ENCODE data around the gene PDE8A.
A peak's percentile ranks its signal among the peaks of the same experiment; 100 is the strongest.

The PDE8A gene

GRCh38 chr15:85041230-85041629 is 59.6 kb downstream of the PDE8A start:
- DNase-seq: no peak

DNA sequence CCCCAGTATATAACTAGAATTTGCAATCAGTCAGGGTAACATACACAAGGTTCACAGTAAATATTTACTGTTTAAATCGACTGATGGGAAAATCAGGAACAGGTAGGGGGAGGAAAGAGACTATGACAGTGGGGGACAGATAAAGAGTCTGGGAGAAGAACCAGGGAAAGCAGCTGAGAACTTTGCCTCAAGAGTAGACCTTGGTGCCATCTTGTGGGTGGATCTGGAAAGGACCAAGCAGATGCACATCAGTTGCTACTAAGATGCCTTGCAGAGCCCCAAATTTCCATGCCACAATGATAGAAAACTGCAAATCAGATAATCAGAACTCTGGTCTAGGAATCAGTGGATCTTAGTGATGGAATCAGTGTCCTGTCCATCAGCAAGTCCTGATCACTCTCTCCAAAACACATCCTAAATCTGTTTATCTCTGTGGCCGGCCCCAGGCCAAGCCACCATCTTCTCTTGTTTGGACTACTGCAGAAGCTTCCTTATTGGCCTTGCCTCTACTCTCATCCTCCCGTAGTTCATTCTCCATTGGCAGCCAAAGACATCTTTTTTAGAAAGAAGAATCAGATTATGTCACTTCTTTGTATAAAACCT is 62.7 kb downstream of the PDE8A start:
- DNase-seq: peak; percentile 12

- DNase-seq: no peak
Measured at GRCh38 chr15:85044894-85045293, 63.2 kb downstream of the PDE8A start.

DNA sequence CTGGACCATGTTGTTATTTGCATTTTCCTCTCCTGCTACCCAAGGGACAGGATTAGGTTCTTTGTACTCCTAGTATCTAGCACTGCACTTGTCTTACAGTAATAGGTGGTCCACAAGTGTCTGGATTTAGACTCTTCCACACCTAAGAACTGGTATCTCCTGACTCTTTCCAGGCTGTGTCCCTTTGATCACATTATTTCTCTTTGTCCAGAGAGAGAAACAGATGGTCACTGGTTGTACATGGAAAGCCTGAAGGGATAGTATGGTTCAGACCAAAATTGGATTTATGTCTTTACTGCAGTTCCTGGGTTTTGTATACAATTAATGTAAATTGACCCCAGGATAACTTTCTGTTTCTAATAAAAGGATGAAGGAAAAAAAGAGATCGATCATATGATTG is 64.0 kb downstream of the PDE8A start:
- DNase-seq: no peak

DNA sequence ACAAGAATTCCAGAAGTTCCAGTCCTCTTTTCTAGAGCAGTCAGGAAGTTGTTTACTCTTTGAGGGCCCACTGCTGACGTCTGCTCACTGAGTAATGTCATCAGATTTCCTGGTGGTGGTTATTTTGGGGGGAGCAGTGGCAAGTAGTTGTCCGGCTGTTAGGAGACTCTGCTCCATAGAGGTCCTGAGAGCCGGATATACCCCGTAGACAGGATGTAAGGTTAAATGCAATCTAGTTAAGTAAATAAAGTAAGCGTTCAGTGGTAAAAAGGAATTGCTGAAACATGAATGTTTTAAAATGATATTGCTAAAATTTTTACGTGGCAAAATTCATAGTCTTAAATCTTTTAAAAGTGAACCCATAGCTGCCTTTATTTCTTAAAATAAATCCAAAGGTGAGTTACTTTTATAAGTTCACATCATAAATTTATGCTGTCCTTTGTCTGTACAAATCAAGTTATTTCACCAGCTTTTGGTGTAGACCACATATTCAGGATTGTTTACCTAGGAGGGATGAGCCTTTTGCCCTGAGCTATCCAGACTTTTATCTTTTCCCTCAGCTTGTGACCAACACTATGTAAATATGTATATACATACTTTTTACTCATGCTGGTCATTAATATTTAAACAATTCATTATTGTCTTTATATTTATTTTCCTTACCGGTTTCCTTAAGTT is 65.8 kb downstream of the PDE8A start:
- DNase-seq: no peak

- DNase-seq: no peak
Measured at GRCh38 chr15:85048430-85048829, 66.8 kb downstream of the PDE8A start.

- DNase-seq: no peak
Measured at GRCh38 chr15:85049805-85050204, 68.1 kb downstream of the PDE8A start.

DNA sequence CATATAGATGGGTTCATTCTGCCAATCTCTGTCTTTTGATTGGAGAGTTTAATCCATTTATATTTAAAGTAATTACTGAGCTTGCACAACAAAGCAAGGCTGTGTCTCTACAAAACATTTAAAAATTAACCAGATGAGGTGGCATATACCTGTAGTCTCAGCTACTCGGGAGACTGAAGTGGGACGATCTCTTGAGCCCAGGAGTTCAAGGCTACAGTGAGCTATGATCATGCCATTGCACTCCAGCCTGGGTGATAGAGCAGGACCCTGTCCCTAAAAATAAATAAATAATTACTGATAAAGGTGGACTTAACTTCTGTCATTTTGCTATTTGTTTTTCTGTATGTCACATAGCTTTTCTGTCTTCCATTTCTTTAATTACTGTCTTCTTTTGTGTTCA is 78.1 kb downstream of the PDE8A start:
- no peak for DNase-seq

GRCh38 chr15:85062560-85062959 is 80.9 kb downstream of the PDE8A start:
- no peak for DNase-seq

DNA sequence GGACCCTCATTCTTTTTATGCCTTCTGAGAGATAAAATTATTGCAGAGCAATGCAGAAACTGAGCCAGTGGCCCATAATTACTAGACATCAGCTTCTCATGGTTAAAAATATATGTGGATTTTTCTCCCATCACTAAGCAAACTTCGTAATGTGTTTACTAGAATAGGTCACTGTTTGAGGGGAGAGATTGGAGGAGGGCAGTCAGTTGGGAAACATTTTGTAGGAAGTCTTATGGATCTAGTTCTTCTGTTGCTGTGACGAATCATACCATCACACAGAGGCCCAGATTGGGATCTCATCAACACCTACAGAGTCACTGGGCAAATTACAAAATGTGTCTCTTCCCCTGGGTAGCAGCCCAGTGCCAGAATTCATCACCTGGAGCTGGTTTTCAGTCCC is 81.4 kb downstream of the PDE8A start:
- no peak for DNase-seq

- no peak for DNase-seq
Measured at GRCh38 chr15:85063522-85064079, 81.9 kb downstream of the PDE8A start.

- DNase-seq: no peak
Measured at GRCh38 chr15:85064710-85065109, 83.1 kb downstream of the PDE8A start.

GRCh38 chr15:85071061-85071460 is 89.4 kb downstream of the PDE8A start:
- no peak for DNase-seq

DNA sequence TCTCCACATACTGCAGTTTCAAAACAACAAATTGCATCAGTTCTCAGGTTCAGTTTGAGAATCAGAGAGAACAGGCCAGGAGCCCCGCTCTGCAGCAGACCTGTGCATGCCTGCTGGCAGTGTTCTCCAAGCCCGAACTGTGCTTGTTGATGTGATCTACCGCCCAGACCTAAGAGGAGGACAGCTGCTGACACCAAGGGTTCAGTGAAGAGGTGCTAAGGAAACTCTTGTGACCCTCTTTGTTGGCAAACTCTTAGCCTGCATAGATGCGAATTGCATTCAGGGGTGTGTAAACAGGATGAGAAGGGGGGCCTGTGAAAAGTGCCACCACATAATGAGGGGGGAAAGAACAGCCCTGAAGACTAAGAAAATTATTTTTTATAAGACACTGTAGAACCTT is 89.8 kb downstream of the PDE8A start:
- no peak for DNase-seq

DNA sequence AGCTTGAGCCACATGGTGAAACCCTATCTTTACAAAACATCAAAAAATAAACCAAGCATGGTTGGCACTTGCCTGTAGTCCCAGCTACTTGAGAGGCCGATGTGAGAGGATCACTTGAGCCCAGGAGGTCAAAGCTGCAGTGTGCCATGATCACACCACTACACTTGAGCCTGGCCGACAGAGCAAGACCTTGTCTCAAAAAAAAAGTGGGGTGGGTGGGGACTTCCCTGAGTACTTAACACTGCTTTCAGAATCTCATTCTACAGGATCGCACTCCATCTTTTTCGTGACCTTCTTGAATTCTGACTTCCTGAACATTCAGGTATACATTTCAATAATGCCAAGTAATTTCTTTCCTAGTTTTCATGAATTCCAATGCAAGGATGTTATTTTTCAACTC is 91.3 kb downstream of the PDE8A start:
- no peak for DNase-seq

DNA sequence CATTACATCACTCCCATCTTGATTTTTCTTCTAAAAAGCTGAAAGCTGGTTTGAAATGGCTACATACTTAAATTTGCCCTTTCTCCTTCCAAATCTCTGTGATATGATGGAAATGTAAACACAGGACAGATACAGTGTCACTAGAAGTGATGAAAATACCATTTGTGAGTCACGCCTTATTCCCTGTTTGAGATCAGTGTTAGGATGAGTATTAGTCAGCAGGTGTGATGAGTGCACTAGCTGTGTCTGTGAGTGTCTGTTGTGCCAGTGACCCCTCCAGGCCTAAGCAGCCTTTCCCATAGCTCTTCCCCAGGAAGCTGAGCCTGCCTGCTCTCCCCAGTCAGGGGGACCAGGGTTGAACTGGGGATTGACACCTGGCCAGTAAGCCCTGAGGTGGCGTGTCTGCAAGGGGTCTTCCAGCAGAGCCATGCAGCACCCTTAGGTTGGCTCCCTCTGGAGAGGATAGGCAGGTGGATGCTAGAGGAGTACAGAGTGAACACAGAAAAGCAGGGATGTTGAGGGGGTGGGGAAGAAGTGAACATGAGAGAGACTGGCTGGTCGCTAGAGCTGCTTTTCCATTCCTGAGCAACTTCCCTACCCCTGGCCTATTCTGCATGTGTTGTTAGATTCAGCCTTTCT is 92.0 kb downstream of the PDE8A start:
- DNase-seq: no peak

GRCh38 chr15:85086855-85087254 is 105.2 kb downstream of the PDE8A start:
- DNase-seq: no peak

DNA sequence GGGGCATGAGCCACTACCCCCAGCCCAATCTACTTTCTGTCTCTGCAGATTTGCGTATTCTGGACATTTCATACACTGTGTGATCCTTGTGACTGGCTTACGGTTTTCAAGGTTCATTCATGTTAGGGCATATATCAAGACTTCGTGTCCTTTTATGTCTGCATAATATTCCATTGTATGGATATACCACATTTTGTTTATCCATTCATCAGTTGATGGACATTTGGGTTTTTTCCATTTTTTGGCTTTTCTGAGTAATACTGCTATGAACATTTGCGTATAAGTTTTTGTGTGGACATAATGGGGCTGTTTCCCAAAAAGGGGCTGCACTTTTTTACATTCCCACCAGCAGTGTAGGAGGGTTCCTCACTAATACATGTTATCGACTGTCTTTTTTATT is 106.6 kb downstream of the PDE8A start:
- no peak for DNase-seq

DNA sequence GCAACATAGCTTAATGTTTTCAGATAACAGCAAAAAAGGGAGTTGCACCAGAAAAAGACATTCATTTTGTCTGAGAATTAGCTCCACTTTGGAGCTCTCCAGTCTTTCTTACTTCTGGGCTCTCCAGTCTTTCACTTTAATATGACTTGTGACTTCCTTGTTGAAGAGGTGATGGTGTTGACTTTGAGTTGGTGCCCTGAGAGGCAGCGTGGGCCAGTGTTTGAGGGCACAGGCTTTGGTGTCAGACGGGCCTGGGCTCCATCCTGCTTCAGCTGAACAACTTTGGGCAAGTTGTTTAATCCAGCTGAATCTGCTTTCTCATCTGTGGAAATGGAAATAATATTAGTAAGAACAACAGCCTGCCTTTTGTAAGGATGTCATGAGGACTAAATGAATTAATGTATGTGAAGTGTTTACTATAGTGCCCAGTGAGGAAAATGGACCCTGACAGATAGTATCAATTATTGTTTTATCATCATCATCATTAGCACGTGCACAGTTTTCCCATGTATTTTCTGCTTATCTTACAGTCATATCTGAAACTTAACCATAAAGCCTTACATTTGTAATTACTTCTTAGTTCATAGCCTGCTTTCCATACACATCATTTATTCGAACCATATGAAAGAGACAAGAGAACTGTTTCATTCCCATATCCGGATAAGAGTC is 108.4 kb downstream of the PDE8A start:
- DNase-seq: no peak

- no peak for DNase-seq
Measured at GRCh38 chr15:85091990-85092389, 110.3 kb downstream of the PDE8A start.

- DNase-seq: no peak
Measured at GRCh38 chr15:85094685-85095084, 113.0 kb downstream of the PDE8A start.

GRCh38 chr15:85095566-85095965 is 113.9 kb downstream of the PDE8A start:
- DNase-seq: no peak

- DNase-seq: no peak
Measured at GRCh38 chr15:85097250-85097649, 115.6 kb downstream of the PDE8A start.

DNA sequence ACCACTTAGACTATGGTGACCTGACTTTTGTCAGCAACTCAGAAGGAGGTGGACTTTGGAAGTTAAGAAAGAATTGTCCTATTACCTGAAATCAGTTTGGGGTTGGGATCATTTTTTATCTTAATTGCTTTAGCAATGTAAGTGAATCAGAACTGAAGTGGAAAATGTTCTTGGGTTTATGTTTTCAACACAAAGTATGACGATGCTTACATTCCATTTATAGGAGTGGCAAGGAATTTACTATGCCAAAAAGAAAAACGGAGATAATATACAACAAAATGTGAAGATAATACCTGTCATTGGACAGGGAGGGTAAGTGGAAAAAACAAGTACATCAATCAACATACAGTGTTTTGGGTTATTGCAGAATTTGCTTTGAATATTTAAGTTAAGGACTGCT is 116.1 kb downstream of the PDE8A start:
- no peak for DNase-seq
